Endothelial cell of umbilical vein (primary cell): ENCODE results near the gene KCNG2. TPM values are rescaled to one million over a fixed set of nuclear protein-coding genes. Genes with fewer than 3 reads are reported as not detected.

Experiments used
- BruUV-seq: library from RNA; stranded (reverse); fragments of 400-500 nt; replicated peaks from 2 replicates; lab custom pipeline; 2021; lab: Mats Ljungman, UMichigan
- CTCF ChIA-PET: fragments of 300-600, 350-600 bp; sonication (Branson Sonifier 250); formaldehyde crosslinking; loops from one replicate; lab custom pipeline; 2021; ENCODE audit warnings: antibody characterized with exemption, inconsistent platforms; lab: Charles Lee
- POLR2A ChIA-PET: fragments of 300-600, 350-600 bp; sonication (Branson Sonifier 250); formaldehyde crosslinking; loops from one replicate; lab custom pipeline; 2021; ENCODE audit warnings: antibody characterized with exemption, inconsistent platforms; lab: Charles Lee
- DNase-seq: peaks from one replicate; pipeline ENCODE4 v3.0.0-alpha.2; 2011; ENCODE audit warnings: low read depth, low spot score
- FAIRE-seq: peaks from 2 replicates; lab custom pipeline; 2011; peaks lifted over from hg19 to GRCh38; lab: Jason Lieb, UNC
- H2AFZ ChIP-seq: 2 replicates; pipeline ENCODE4 v1.6.0; 2012; ENCODE audit warnings: low read depth, low read length, control low read depth, inconsistent platforms
- H3K27ac ChIP-seq: 2 replicates; pipeline ENCODE4 v1.5.1; 2011; ENCODE audit warnings: low read depth, mild to moderate bottlenecking, control low read depth, low read length, moderate library complexity; ENCODE audit not compliant: insufficient read depth
- H3K27me3 ChIP-seq, 2 experiments: 2 replicates each; pipeline versions ENCODE4 v1.6.0 to v1.6.1; 2011; ENCODE audit warnings: low read length in 2 of 2, mixed read lengths in 1 of 2; ENCODE audit not compliant: control insufficient read depth in 2 of 2, insufficient read depth in 2 of 2
- H3K36me3 ChIP-seq, 2 experiments: 2 replicates in 1 of 2; 3 replicates in 1 of 2; pipeline ENCODE4 v1.5.1; 2011; ENCODE audit warnings: low read length in 2 of 2, mild to moderate bottlenecking in 1 of 2, moderate library complexity in 1 of 2; ENCODE audit not compliant: control insufficient read depth in 2 of 2, insufficient read depth in 2 of 2; ENCODE audit errors: extremely low read depth in 1 of 2
- H3K4me1 ChIP-seq: 3 replicates; pipeline ENCODE4 v1.5.1; 2011; ENCODE audit warnings: mild to moderate bottlenecking, low read length; ENCODE audit not compliant: control insufficient read depth, insufficient read depth; ENCODE audit errors: extremely low read depth
- H3K4me2 ChIP-seq: 2 replicates; pipeline ENCODE4 v1.6.1; 2011; ENCODE audit warnings: low read length, control low read depth, mixed read lengths; ENCODE audit not compliant: insufficient read depth
- H3K4me3 ChIP-seq, 3 experiments: fragments of 200-600 bp in 1 of 3; sonication (generic), shearing (Covaris generic) in 1 of 3; replicated peaks in 1 of 3; 2 replicates each; pipeline ENCODE4 v1.5.1; 2011 to 2016; ENCODE audit warnings: control low read depth in 3 of 3, low read length in 3 of 3, mild to moderate bottlenecking in 2 of 3, inconsistent platforms in 1 of 3, low read depth in 1 of 3, moderate library complexity in 1 of 3; ENCODE audit not compliant: insufficient read depth in 1 of 3
- H3K79me2 ChIP-seq: 2 replicates; pipeline ENCODE4 v1.6.0; 2012; ENCODE audit warnings: low read length, inconsistent platforms; ENCODE audit not compliant: control insufficient read depth, insufficient read depth
- H3K9ac ChIP-seq: replicated peaks from 2 replicates; pipeline ENCODE3; 2011; ENCODE audit warnings: low read length, control low read depth; ENCODE audit not compliant: insufficient read depth; ENCODE audit errors: extremely low read depth
- H3K9me1 ChIP-seq: replicated peaks from 3 replicates; pipeline ENCODE4 v1.6.0; 2011; ENCODE audit warnings: mild to moderate bottlenecking, low read length; ENCODE audit not compliant: control insufficient read depth, insufficient read depth; ENCODE audit errors: extremely low read depth
- H3K9me3 ChIP-seq: replicated peaks from 2 replicates; pipeline ENCODE4 v1.5.1; 2012; ENCODE audit warnings: low read length, inconsistent platforms; ENCODE audit not compliant: control insufficient read depth, insufficient read depth
- H4K20me1 ChIP-seq: replicated peaks from 2 replicates; pipeline ENCODE3; 2011; ENCODE audit warnings: mild to moderate bottlenecking, low read length; ENCODE audit not compliant: control insufficient read depth, insufficient read depth; ENCODE audit errors: extremely low read depth
- EZH2 ChIP-seq: IDR thresholded peaks from 2 replicates; pipeline ENCODE4 v1.6.1; 2012; ENCODE audit warnings: borderline replicate concordance, low read depth, mild to moderate bottlenecking, moderate library complexity, low read length, inconsistent platforms; ENCODE audit not compliant: severe bottlenecking
- FOS ChIP-seq: IDR thresholded peaks from 2 replicates; pipeline ENCODE4 v1.6.1; 2011; ENCODE audit warnings: mild to moderate bottlenecking, low read length, moderate library complexity, borderline replicate concordance; ENCODE audit not compliant: insufficient read depth
- GATA2 ChIP-seq: IDR thresholded peaks from 2 replicates; pipeline ENCODE4 v1.7.0; 2011; ENCODE audit warnings: low read depth, mild to moderate bottlenecking, moderate library complexity, mixed read lengths, low read length; ENCODE audit not compliant: insufficient read length, insufficient read depth
- JUN ChIP-seq: IDR thresholded peaks from 2 replicates; pipeline ENCODE4 v1.6.1; 2011; ENCODE audit warnings: borderline replicate concordance, low read depth; ENCODE audit not compliant: insufficient read length, insufficient read depth
- MYC ChIP-seq: IDR thresholded peaks from one replicate; pipeline ENCODE4 v1.6.1; 2011; ENCODE audit warnings: mild to moderate bottlenecking, low read depth, low read length
- POLR2A ChIP-seq: IDR thresholded peaks from 2 replicates; pipeline ENCODE4 v1.6.1; 2012; ENCODE audit warnings: low read depth, mild to moderate bottlenecking, control low read depth, low read length
- POLR2AphosphoS5 ChIP-seq: IDR thresholded peaks from 2 replicates; pipeline ENCODE4 v1.6.1; 2012; ENCODE audit warnings: low read depth, mild to moderate bottlenecking, control low read depth, low read length, moderate library complexity; ENCODE audit not compliant: insufficient read depth
- dilution Hi-C: fragments of 300-500 bp; cut with MboI; formaldehyde crosslinking; loops from one replicate; pipeline ENCODE4 v1.15.0; 2019; ENCODE audit warnings: low sequenced_read_pairs; ENCODE audit not compliant: extremely low pct_ligation_motif_present
- intact Hi-C: fragments of 100-400 bp; cut with micrococcal nuclease; formaldehyde crosslinking; loops from one replicate; pipeline ENCODE4 v1.10.0; 2022
- polyA plus RNA-seq, 4 experiments: library from polyadenylated mRNA; depleted of rRNA in 3 of 4; stranded (reverse) in 3 of 4; unstranded in 1 of 4; fragments of >200 nt; gene quantifications; 2 replicates each; pipeline versions ENCODE4 v1.2.1 to v1.2.3, GENCODE V29; 2011 to 2012; ENCODE audit warnings: missing spikeins in 1 of 4
- total RNA-seq: library from RNA; stranded (reverse); gene quantifications from 2 replicates; pipeline ENCODE4 v1.2.3, GENCODE V29; 2021
- TF ChIP-seq, protein P1 (sequence below), 2 donors: IDR thresholded peaks; 1 replicate in 1 of 2; 2 replicates in 1 of 2; pipeline ENCODE4 v1.5.1; 2011; ENCODE audit warnings: low read length in 2 of 2, mild to moderate bottlenecking in 2 of 2, moderate library complexity in 2 of 2, control low read depth in 1 of 2, inconsistent platforms in 1 of 2, low read depth in 1 of 2; ENCODE audit not compliant: insufficient read depth in 1 of 2; ENCODE audit errors: extremely low read depth in 1 of 2
- TF ChIP-seq, protein P2 (sequence below): IDR thresholded peaks from 2 replicates; pipeline ENCODE4 v1.6.1; 2011; ENCODE audit not compliant: insufficient read depth, insufficient read length

Gene KCNG2
- total and polyA plus RNA-seq, 2 donors (not counting 3 experiments of a cell fraction or from before 2014, with no cell fraction given) = not detected

DNA sequence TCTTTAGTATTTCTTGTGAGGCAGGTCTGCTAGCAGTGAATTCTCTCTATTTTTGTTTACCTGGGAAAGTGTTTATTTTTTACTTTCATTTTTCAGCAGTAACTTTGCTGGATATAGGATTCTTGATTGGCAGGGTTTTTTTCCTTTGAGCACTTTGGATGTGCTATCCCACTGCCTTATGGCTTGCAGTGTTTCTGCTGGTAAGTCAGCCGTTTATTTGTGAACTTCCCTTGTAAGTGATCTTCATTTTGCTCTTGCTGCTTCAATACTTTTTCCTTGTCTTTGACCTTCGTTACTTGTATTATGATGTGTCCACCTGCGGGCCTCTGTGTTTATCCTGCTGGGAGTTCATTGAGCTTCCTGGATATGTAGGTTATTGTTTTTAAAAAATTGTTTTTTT is 99.0 kb downstream of the KCNG2 start:
- ChIA-PET POLR2A (no interaction called here), CTCF (interaction anchor here (0.8 kb wide), 1 partner anchor 9 kb away, joined by 3 read pairs; no protein-coding TSS in a partner anchor)
- no peak overlapping the region for H3K27ac ChIP-seq
- TF ChIP-seq, protein P1, sequence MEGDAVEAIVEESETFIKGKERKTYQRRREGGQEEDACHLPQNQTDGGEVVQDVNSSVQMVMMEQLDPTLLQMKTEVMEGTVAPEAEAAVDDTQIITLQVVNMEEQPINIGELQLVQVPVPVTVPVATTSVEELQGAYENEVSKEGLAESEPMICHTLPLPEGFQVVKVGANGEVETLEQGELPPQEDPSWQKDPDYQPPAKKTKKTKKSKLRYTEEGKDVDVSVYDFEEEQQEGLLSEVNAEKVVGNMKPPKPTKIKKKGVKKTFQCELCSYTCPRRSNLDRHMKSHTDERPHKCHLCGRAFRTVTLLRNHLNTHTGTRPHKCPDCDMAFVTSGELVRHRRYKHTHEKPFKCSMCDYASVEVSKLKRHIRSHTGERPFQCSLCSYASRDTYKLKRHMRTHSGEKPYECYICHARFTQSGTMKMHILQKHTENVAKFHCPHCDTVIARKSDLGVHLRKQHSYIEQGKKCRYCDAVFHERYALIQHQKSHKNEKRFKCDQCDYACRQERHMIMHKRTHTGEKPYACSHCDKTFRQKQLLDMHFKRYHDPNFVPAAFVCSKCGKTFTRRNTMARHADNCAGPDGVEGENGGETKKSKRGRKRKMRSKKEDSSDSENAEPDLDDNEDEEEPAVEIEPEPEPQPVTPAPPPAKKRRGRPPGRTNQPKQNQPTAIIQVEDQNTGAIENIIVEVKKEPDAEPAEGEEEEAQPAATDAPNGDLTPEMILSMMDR (IDR thresholded peaks at IDR 0.05; ENCODE audit: extremely low read depth in 1 of 2, insufficient read depth in 1 of 2, low read depth in 1 of 2, low read length in 2 of 2) = no peak
- no peak for TF ChIP-seq EZH2
- no peak for TF ChIP-seq MYC
- TF ChIP-seq GATA2 = no peak
- no peak for TF ChIP-seq FOS
- TF ChIP-seq POLR2AphosphoS5 = no peak
- TF ChIP-seq, protein P2, sequence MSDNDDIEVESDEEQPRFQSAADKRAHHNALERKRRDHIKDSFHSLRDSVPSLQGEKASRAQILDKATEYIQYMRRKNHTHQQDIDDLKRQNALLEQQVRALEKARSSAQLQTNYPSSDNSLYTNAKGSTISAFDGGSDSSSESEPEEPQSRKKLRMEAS = no peak
- no peak for TF ChIP-seq POLR2A
- no peak for TF ChIP-seq JUN
- H3K79me2 ChIP-seq = no peaks in the 10 kb centered on the region
- H3K9me1 ChIP-seq = no peaks in the 10 kb centered on the region
- DNase-seq (no peak), FAIRE-seq (no peak)
- H4K20me1 ChIP-seq = no peaks in the 10 kb centered on the region
- intact Hi-C loops (no loop called here), dilution Hi-C loops (no loop called here)
- H3K4me3 ChIP-seq = no peak overlapping the region
- H3K36me3 ChIP-seq = no peaks in the 10 kb centered on the region
- H3K9me3 ChIP-seq = peaks cover 17% of the 10 kb centered on the region
- H3K4me1 ChIP-seq = no peaks in the 10 kb centered on the region
- no peak overlapping the region for H3K9ac ChIP-seq
- no peak overlapping the region for H2AFZ ChIP-seq
- no peak overlapping the region for H3K4me2 ChIP-seq
- BruUV-seq = no TSS peak
- no peaks in the 10 kb centered on the region for H3K27me3 ChIP-seq
